HepG2 (cell line): ENCODE measurements around the gene TAF6. TPM values are rescaled to one million over a fixed set of nuclear protein-coding genes. Genes with fewer than 3 reads are reported as not detected.

ENCODE experiments used
- AGO2 ChIP-seq: fragments of 200-400 bp; formaldehyde crosslinking; optimal IDR thresholded peaks from 2 replicates; pipeline ENCODE3; 2017; ENCODE audit warnings: mild to moderate bottlenecking, low read depth, low read length, moderate library complexity
- AHR ChIP-seq: IDR thresholded peaks from 2 replicates; pipeline ENCODE4 v1.6.1; 2018; ENCODE audit warnings: missing genetic modification reagents, missing compliant biosample characterization
- ATF7 ChIP-seq, 2 experiments: fragments of 450-650 bp in 1 of 2; sonication (generic) in 1 of 2; formaldehyde crosslinking in 1 of 2; IDR thresholded peaks; 2 replicates each; pipeline versions ENCODE4 v1.4.0 to v1.6.1; 2016 to 2020; ENCODE audit warnings: antibody characterized with exemption in 1 of 2, mild to moderate bottlenecking in 1 of 2, missing genetic modification reagents in 1 of 2
- FOXK2 ChIP-seq: fragments of 450-650 bp; IDR thresholded peaks from 2 replicates; pipeline ENCODE4 v1.6.1; 2016
- FOXP1 ChIP-seq, 2 experiments: fragments of 450-650 bp in 1 of 2; IDR thresholded peaks; 2 replicates each; pipeline ENCODE4 v1.6.1; 2017 to 2018; ENCODE audit warnings: antibody characterized with exemption in 1 of 2
- HES4 ChIP-seq: sonication (generic); formaldehyde crosslinking; IDR thresholded peaks from 2 replicates; pipeline ENCODE4 v1.9.0; 2021; ENCODE audit warnings: mild to moderate bottlenecking, missing genetic modification reagents, borderline replicate concordance
- MLLT10 ChIP-seq: sonication (generic); formaldehyde crosslinking; IDR thresholded peaks from 2 replicates; pipeline ENCODE4 v1.4.0; 2020; ENCODE audit warnings: missing genetic modification reagents
- MZF1 ChIP-seq: sonication (generic); formaldehyde crosslinking; IDR thresholded peaks from 2 replicates; pipeline ENCODE4 v1.8.1; 2023; ENCODE audit warnings: mild to moderate bottlenecking, missing genetic modification reagents, borderline replicate concordance
- RBM22 ChIP-seq: fragments of 200-400 bp; formaldehyde crosslinking; optimal IDR thresholded peaks from 2 replicates; pipeline ENCODE3; 2017; ENCODE audit warnings: mild to moderate bottlenecking, low read length, moderate library complexity
- RNF2 ChIP-seq: fragments of 450-650 bp; conservative IDR thresholded peaks from 2 replicates; pipeline ENCODE4 v1.6.1; 2016; ENCODE audit warnings: low read depth
- SNAPC5 ChIP-seq: sonication (generic); formaldehyde crosslinking; IDR thresholded peaks from 2 replicates; pipeline ENCODE4 v1.8.1; 2023; ENCODE audit warnings: mild to moderate bottlenecking, missing genetic modification reagents, borderline replicate concordance
- SOX5 ChIP-seq: IDR thresholded peaks from 2 replicates; pipeline ENCODE4 v1.6.1; 2016; ENCODE audit warnings: borderline replicate concordance
- STAT6 ChIP-seq: sonication (generic); formaldehyde crosslinking; IDR thresholded peaks from 2 replicates; pipeline ENCODE4 v1.4.0; 2020; ENCODE audit warnings: missing genetic modification reagents, mild to moderate bottlenecking, borderline replicate concordance
- ZFY ChIP-seq: sonication (generic); formaldehyde crosslinking; IDR thresholded peaks from 2 replicates; pipeline ENCODE4 v1.4.0; 2020; ENCODE audit warnings: missing genetic modification reagents
- ZNF101 ChIP-seq: sonication (generic); formaldehyde crosslinking; IDR thresholded peaks from 2 replicates; pipeline ENCODE4 v1.4.0; 2020; ENCODE audit warnings: mild to moderate bottlenecking, low read depth, missing genetic modification reagents, borderline replicate concordance
- ZNF124 ChIP-seq: sonication (generic); formaldehyde crosslinking; IDR thresholded peaks from 2 replicates; pipeline ENCODE4 v1.4.0; 2020; ENCODE audit warnings: missing genetic modification reagents
- ZNF20 ChIP-seq: sonication (generic); formaldehyde crosslinking; IDR thresholded peaks from 2 replicates; pipeline ENCODE4 v1.4.0; 2020; ENCODE audit warnings: mild to moderate bottlenecking, moderate library complexity, missing genetic modification reagents
- ZNF3 ChIP-seq: IDR thresholded peaks from 2 replicates; pipeline ENCODE4 v1.7.0; 2017; ENCODE audit warnings: inconsistent platforms
- ZNF543 ChIP-seq: sonication (generic); formaldehyde crosslinking; IDR thresholded peaks from 2 replicates; pipeline ENCODE4 v1.4.0; 2020; ENCODE audit warnings: mild to moderate bottlenecking, missing genetic modification reagents
- ZNF546 ChIP-seq: sonication (generic); formaldehyde crosslinking; conservative IDR thresholded peaks from 2 replicates; pipeline ENCODE4 v1.8.1; 2023; ENCODE audit warnings: mild to moderate bottlenecking, missing genetic modification reagents
- ZNF562 ChIP-seq: sonication (generic); formaldehyde crosslinking; IDR thresholded peaks from 2 replicates; pipeline ENCODE4 v1.8.0; 2022; ENCODE audit warnings: missing genetic modification reagents, borderline replicate concordance
- ZNF770 ChIP-seq: sonication (generic); formaldehyde crosslinking; IDR thresholded peaks from 2 replicates; pipeline ENCODE4 v1.5.0; 2020; ENCODE audit warnings: mild to moderate bottlenecking, missing genetic modification reagents
- ZNF773 ChIP-seq: sonication (generic); formaldehyde crosslinking; IDR thresholded peaks from 2 replicates; pipeline ENCODE4 v1.4.0; 2020; ENCODE audit warnings: missing genetic modification reagents, borderline replicate concordance
- ZNF841 ChIP-seq: sonication (generic); formaldehyde crosslinking; IDR thresholded peaks from 2 replicates; pipeline ENCODE4 v1.8.1; 2023; ENCODE audit warnings: missing genetic modification reagents, borderline replicate concordance
- polyA plus RNA-seq, 8 experiments: library from polyadenylated mRNA; depleted of rRNA in 3 of 8; stranded (reverse) in 7 of 8; unstranded in 1 of 8; fragments of >200 nt; fragmentation: Illumina TruSeq in 4 of 8; extraction: Trizol in 4 of 8; gene quantifications; 2 replicates each; pipeline versions ENCODE4 v1.2.1 to v1.2.3, GENCODE V29; 2011 to 2016; ENCODE audit warnings: low read depth in 4 of 8, missing spikeins in 1 of 8, mixed read lengths in 1 of 8; ENCODE audit not compliant: insufficient read depth in 1 of 8
- total RNA-seq, 5 experiments: library from RNA; depleted of rRNA; stranded (reverse); fragments of >200 nt; fragmentation: Illumina TruSeq; extraction: Trizol; gene quantifications; 2 replicates each; pipeline ENCODE4 v1.2.3, GENCODE V29; 2016; ENCODE audit warnings: low read depth in 1 of 5

TAF6 gene
- total and polyA plus RNA-seq, 2 of the 13 experiments (the other 11 are each of a cell fraction or from before 2014, with no cell fraction given), result 12.9 to 18.8 TPM

- TF ChIP-seq ZNF773 (CRISPR knock-in tag) (no peak; the same call in 1 of the 2 replicates), RBM22 (no peak), STAT6 (CRISPR knock-in tag) (0 out of 2 replicates have a peak, but pooled peaks have one; percentile 17), ZNF841 (CRISPR knock-in tag) (no peak; the same call in 1 of the 2 replicates), AGO2 (no peak), ZNF124 (CRISPR knock-in tag) (peak; percentile 46; the same call in 1 of the 2 replicates), ZNF546 (CRISPR knock-in tag) (no peak; the same call in 1 of the 2 replicates), ZNF101 (CRISPR knock-in tag) (0 out of 2 replicates have a peak, but pooled peaks have one; percentile 66), ZFY (CRISPR knock-in tag) (peak; percentile 73), ZNF562 (CRISPR knock-in tag) (no peak), ZNF20 (no peak), ZNF543 (CRISPR knock-in tag) (peak; percentile 90), ZNF3 (no peak), MLLT10 (no peak), ZNF770 (CRISPR knock-in tag) (peak; percentile 62), HES4 (CRISPR knock-in tag) (peak; percentile 67; the same call in 1 of the 2 replicates), FOXK2 (peak; percentile 99), FOXP1 (IDR thresholded peaks at IDR 0.05) (peak; percentile 81), FOXP1 (CRISPR knock-in tag; IDR thresholded peaks at IDR 0.05) (peak; percentile 73; the same call in 1 of the 2 replicates), SNAPC5 (no peak), MZF1 (no peak), ATF7 (IDR thresholded peaks at IDR 0.05) (no peak), ATF7 (CRISPR knock-in tag; IDR thresholded peaks at IDR 0.05) (no peak), SOX5 (CRISPR knock-in tag) (peak; percentile 47; the same call in 1 of the 2 replicates), AHR (no peak), RNF2 (peak; percentile 54; the same call in 1 of the 2 replicates)
Observed at GRCh38 chr7:100100420-100101015, 18.6 kb downstream of the TAF6 start (continued).
